Body of pancreas (tissue), 4 donors: ENCODE data around the gene FAM131A. TPM values are rescaled to one million over a fixed set of nuclear protein-coding genes. Genes with fewer than 3 reads are reported as not detected.

Experiments used
- ATAC-seq: fragments of 150-250 bp; one replicate; pipeline ENCODE4 v1.9.1; 2016
- DNase-seq, 4 donors: peaks; one replicate each; pipeline ENCODE4 v3.0.0-alpha.2; 2019
- H3K27ac ChIP-seq, 4 donors: fragments of 200-600 bp; sonication (generic); 1 replicate in 3 of 4; 2 replicates in 1 of 4; pipeline versions ENCODE4 v1.5.1 to v1.6.1; 2016 to 2019; ENCODE audit warnings: mild to moderate bottlenecking in 1 of 4, mixed read lengths in 1 of 4, moderate library complexity in 1 of 4
- H3K27me3 ChIP-seq, 2 donors: fragments of 200-600 bp; sonication (generic); one replicate each; pipeline ENCODE4 v1.6.0; 2016; ENCODE audit warnings: mild to moderate bottlenecking in 1 of 2
- H3K36me3 ChIP-seq, 2 donors: fragments of 200-600 bp; sonication (generic); replicated peaks in 1 of 2; 2 replicates each; pipeline ENCODE4 v1.5.1; 2016; ENCODE audit warnings: low read depth in 2 of 2; ENCODE audit not compliant: insufficient read depth in 1 of 2
- H3K4me1 ChIP-seq: fragments of 200-600 bp; sonication (generic); one replicate; pipeline ENCODE4 v1.6.0; 2016
- H3K4me3 ChIP-seq, 2 donors: fragments of 200-600 bp; sonication (generic); 1 replicate in 1 of 2; 2 replicates in 1 of 2; pipeline ENCODE4 v1.5.1; 2016 to 2019
- H3K9me3 ChIP-seq, 3 donors: fragments of 200-600 bp; sonication (generic); 1 replicate in 2 of 3; 2 replicates in 1 of 3; pipeline ENCODE4 v1.5.1; 2016
- CTCF ChIP-seq, 7 experiments: fragments of 450-650 bp in 4 of 7; fragments of 200-600 bp in 3 of 7; sonication (generic) in 3 of 7; IDR thresholded peaks; one replicate each; pipeline ENCODE4 v1.5.1; 2016 to 2019; ENCODE audit warnings: antibody characterized with exemption in 7 of 7
- POLR2A ChIP-seq, 3 donors: fragments of 450-650 bp; IDR thresholded peaks; one replicate each; pipeline ENCODE4 v1.6.1; 2016; ENCODE audit warnings: antibody characterized with exemption in 3 of 3, mild to moderate bottlenecking in 2 of 3
- WGBS, 2 donors: methylation state at CpG; one replicate each; pipeline ENCODE4 v1.1.5; 2017; 5-methylcytosine and 5-hydroxymethylcytosine counted together
- intact Hi-C: fragments of 100-400 bp; cut with DNase I; formaldehyde crosslinking; loops from one replicate; pipeline ENCODE4 v1.15.1; 2023
- total RNA-seq, 2 donors: library from RNA; depleted of rRNA; stranded (reverse); fragments of >200 nt; gene quantifications; one replicate each; pipeline ENCODE4 v1.1.0, GENCODE V29; 2016

FAM131A gene
- total RNA-seq, 2 donors from 2014 or later: 11.5 to 13.5 TPM

GRCh38 chr3:184368116-184368515 is 30.7 kb downstream of the FAM131A start:
- ATAC-seq (no peak), DNase-seq (no peak)
- TF ChIP-seq POLR2A (IDR thresholded peaks at IDR 0.05) (no peak), CTCF (IDR thresholded peaks at IDR 0.05) (no peak)
- 88% methylated on average over 4 to 9 of the region's 9 CpGs for WGBS, 2 donors
- intact Hi-C loops: no loop called here
- Histone ChIP-seq H3K27me3 (no peaks in the 10 kb centered on the region), H3K36me3 (peaks cover 0 to 7% of the 10 kb centered on the region in 2 donors), H3K4me1 (peaks cover 34% of the 10 kb centered on the region), H3K27ac (no peak overlapping the region), H3K4me3 (no peak overlapping the region), H3K9me3 (no peaks in the 10 kb centered on the region)

DNA sequence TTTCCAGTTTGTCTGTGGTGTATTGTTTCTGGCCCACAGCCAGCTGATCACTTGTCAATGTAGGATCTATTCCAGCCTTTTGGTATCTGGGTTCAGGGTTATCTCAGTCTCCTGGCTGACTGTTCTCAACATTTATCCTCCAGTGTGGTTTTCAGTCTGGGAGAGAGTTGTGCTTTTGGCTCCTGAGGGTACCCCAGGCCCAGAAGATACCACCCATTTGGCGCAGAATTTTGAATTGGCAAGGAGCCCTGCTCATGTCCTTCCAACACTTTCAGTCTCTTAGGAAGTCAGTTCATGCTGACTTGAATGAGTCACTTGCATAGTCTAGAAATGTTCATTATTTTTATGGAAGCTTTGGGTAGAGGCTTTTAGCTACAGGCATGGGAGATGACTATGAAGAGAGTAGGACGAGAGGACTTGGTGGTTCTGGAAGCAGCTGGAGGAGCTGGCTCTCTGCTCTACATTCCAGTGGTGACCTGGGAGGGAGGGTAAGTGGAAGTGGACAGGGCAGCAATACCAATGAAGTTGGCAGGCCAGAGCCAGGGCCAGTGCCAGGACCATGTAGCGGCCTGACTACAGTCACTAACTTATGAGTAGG is 31.3 kb downstream of the FAM131A start:
- DNase-seq (no peak), ATAC-seq (no peak)
- TF ChIP-seq CTCF (IDR thresholded peaks at IDR 0.05) (no peak), POLR2A (IDR thresholded peaks at IDR 0.05) (no peak)
- peak overlapping the region in 1 of 4 donors; percentile 34 for H3K27ac ChIP-seq
- no peak overlapping the region for H3K4me3 ChIP-seq
- peaks cover 33% of the 10 kb centered on the region for H3K4me1 ChIP-seq
- intact Hi-C loops: no loop called here
- no peaks in the 10 kb centered on the region for H3K27me3 ChIP-seq
- H3K36me3 ChIP-seq: peaks cover 0 to 7% of the 10 kb centered on the region in 2 donors
- no peaks in the 10 kb centered on the region for H3K9me3 ChIP-seq
- 52 to 60% methylated on average over 3 of the region's 3 CpGs for WGBS, 2 donors

GRCh38 chr3:184371570-184372018 is 34.2 kb downstream of the FAM131A start:
- Histone ChIP-seq H3K27me3 (no peaks in the 10 kb centered on the region), H3K36me3 (peaks cover 0 to 4% of the 10 kb centered on the region in 2 donors), H3K27ac (peak overlapping the region in 1 of 4 donors; percentile 9), H3K4me1 (peaks cover 20% of the 10 kb centered on the region), H3K4me3 (no peak overlapping the region), H3K9me3 (no peaks in the 10 kb centered on the region)
- intact Hi-C loops: loop anchor here (5.0 kb wide), 1 partner anchor 166 kb away; no protein-coding TSS in a partner anchor
- ATAC-seq: peak; percentile 99
- WGBS, 2 donors: 27 to 34% methylated on average over 4 to 5 of the region's 5 CpGs
- peak; percentile 87 to 95 (median 92) for DNase-seq
- TF ChIP-seq CTCF (IDR thresholded peaks at IDR 0.05): peak; percentile 92 to 99 (median 99)
- TF ChIP-seq POLR2A (IDR thresholded peaks at IDR 0.05): no peak

GRCh38 chr3:184372296-184372821 is 35.0 kb downstream of the FAM131A start:
- peak overlapping the region in 1 of 4 donors; percentile 9 for H3K27ac ChIP-seq
- TF ChIP-seq CTCF (IDR thresholded peaks at IDR 0.05) (no peak), POLR2A (IDR thresholded peaks at IDR 0.05) (no peak)
- 67 to 71% methylated on average over 8 of the region's 8 CpGs for WGBS, 2 donors
- no peaks in the 10 kb centered on the region for H3K9me3 ChIP-seq
- peaks cover 0 to 4% of the 10 kb centered on the region in 2 donors for H3K36me3 ChIP-seq
- H3K27me3 ChIP-seq: no peaks in the 10 kb centered on the region
- H3K4me1 ChIP-seq: peaks cover 26% of the 10 kb centered on the region
- H3K4me3 ChIP-seq: no peak overlapping the region
- DNase-seq (no peak), ATAC-seq (no peak)
- intact Hi-C loops: loop anchor here (5.0 kb wide), 1 partner anchor 165 kb away; no protein-coding TSS in a partner anchor
